Endometrium (tissue), 2 donors: ENCODE data around the gene OMD.
A peak's percentile ranks its signal among the peaks of the same experiment; 100 is the strongest.

Experiments used
- FAIRE-seq: peaks from 2 replicates; lab custom pipeline; 2012; peaks lifted over from hg19 to GRCh38; lab: Jason Lieb, UNC
- donor health status: control.
- donor health status: control.

The OMD gene, protein sequence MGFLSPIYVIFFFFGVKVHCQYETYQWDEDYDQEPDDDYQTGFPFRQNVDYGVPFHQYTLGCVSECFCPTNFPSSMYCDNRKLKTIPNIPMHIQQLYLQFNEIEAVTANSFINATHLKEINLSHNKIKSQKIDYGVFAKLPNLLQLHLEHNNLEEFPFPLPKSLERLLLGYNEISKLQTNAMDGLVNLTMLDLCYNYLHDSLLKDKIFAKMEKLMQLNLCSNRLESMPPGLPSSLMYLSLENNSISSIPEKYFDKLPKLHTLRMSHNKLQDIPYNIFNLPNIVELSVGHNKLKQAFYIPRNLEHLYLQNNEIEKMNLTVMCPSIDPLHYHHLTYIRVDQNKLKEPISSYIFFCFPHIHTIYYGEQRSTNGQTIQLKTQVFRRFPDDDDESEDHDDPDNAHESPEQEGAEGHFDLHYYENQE

DNA sequence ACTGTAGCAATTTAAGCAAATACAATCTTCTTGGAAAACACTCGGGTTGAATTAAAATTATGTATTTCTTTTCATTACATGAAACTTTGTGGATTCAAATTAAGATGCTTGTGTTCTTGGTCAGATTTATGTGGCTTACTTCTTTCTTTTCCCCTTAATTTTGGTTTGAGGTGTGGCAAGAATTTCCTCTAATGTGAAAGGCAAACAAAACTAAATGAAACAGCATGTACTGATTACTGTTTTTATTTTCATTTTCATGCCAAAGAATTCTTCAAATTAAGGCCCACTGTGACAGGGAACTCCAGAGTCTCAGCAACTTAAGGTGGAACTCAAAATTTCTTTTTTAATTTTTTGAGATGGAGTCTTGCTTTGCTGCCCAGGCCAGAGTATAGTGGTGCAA, at the start of gene OMD:
TSS of gene OMD (minus strand) at position 132 of the 400 bp plus-strand sequence. CDS start 6,913 bp downstream, outside the sequence.
- peak; percentile 96 for FAIRE-seq

DNA sequence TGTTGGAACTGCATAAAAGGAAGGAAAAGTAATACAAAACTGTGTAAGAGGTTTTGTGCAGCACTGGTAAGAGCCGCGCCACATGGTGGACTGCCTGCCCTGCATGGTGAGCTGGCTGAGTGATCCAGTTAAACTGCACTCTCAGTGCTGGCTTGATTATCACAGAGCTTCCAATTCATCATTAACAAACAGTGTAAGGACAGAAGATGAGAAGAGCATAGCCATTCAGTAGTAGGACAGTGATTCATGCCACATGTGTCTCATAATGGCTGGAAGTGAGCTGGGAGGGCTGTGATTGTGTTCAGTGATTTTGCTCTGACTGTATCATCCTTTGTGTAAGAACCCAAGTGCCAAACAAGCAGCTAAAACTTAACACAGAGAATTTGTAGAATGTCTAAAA, 43.9 kb upstream of the OMD start:
- FAIRE-seq = no peak

DNA sequence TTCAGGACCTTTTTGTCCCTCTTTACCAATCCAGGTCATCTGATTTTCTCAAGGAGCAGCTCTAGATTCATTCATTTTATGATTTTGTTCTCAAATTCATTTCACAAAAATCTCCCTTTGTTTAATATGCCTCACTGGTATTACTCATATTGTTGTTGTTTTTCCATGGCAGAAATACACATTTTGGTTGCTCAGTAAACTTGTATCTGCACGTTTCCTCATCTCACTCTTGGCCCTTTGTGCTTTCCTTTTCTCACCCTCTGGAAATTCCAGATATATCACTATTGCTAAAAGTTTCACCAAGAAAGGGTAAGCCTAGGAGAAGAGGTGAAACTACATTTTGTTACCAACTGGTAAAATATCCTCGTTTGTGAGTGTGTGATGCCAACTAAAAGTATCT, 43.2 kb upstream of the OMD start:
- FAIRE-seq = no peak

DNA sequence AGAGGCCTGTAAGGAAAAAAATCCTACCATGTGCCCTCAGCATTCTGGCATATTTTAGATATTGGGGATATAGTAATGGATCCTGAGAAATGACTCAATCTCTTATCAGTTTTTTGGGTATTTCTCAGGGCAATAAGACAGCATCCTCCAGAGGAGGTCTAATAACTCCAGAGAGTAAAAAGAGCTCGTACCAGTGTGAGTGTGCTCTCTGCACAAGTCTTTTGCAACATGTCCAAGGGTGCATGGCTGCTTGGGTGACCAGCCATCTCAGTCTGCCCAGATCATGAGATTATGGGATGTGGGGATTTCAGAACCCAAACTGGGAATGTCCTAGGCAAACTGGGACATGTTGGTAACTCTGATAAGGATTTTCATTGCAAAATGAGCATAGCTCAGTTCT, 42.8 kb upstream of the OMD start:
- FAIRE-seq = no peak

DNA sequence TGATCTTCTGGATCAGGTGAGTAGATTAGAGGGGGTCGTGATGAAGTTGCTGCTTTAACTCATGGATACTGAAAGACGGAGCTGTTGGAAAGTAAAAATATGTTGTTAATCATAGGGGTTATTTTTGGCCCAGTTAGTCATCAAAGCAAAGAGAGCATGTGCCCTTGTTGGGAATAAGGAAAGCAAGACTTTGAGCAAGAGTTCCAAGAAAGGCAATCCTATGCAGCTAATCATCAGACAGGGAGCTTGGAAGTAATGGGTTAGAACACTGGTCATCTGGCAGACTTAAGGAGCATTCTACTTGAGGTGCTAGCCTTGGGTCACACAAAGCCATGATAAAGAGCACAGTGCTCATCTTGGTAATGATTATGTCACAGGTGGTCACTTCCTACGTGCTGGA, 39.7 kb upstream of the OMD start:
- no peak for FAIRE-seq

DNA sequence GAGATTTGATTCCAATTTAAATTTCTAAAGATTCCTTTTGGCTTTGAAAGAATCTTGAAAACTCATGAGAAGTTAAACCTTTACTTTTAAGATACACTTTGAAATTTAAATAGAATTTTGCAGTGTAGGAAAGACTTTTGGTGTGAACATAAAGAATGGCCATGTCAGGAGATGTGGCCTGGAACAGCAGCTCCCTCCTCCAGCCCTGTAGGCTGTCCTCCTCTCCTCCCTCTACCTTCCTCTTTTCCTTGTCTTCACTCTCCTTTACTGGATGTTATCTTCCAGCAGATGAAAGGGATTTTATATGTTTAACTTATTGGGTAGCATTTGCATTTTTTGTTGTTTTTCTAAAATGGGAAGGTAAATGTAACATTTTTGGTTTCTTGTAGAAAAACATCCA, 39.1 kb upstream of the OMD start:
- no peak for FAIRE-seq

DNA sequence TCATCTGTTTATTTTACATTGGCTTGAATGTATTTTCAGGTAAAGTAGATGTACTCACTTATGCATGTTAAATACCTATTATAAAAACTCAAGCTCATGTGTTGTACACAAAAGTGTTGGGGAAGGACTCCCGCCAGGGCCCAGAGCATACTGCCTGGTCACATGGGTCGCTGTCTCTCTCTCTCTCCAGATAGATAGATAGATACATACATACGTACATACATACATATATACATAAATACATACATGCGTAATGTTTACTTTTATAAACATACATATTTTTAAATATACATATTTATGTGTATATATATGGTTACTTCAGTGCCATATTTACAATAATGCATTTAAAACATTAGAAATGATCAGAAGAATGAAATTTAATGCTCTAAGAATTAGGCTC, 33.3 kb upstream of the OMD start:
- FAIRE-seq = no peak

DNA sequence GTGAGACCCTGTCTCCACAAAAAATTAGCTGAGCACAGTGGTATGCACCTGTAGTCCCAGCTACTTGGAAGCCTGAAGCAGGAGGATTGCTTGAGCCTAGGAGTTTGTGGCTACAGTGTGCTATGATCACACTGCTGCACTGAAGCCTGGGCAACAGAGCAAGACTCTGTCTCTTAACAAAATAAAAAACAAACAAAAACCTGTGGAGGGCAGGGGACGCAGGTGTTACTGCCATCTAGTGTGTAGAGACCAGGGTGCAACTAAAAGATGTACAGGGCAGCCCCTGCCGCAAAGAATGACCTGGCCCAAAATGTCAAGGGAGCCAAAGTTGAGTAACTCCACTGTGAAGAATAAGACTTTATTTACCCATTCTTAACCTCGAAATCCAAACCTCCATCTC, 30.9 kb upstream of the OMD start:
- FAIRE-seq = no peak

DNA sequence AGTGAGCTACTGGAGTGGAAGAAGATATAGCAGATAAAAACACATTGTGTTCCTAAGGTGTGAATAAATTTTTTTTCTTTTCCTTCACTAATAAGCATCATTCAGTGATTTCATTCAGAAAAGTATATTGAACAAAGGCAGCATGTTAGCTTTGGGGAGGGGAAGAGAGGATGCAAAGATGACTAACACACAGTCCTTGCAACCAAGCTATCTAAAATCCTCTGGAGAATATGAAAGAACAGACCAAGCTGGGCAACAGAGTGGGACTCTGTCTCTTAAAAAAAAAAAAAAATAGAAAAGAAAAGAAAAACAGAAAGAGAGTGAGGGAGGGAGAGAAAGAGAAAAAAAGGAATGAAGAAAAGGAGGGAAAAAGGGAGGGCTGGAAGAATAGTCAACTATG, 22.3 kb upstream of the OMD start:
- no peak for FAIRE-seq

DNA sequence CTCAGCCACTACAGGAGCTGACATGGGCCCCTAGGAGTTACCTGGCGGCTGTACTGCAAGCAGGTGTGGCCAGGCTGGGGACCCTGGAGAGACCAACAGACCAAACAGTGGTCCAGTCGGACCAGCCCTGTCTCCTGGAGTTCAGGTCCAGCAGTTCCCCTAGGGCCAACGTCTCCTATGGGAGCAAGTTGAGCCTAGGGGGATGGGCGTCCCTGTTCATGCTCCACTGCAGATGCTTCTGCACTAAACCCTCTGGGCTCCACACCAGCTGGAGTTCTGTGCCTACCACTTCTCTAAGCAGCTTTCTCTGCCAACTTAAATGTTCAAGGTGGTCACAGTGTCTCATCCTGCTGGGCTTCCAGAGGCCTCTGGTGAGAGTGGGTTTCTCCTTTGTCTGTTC, 20.6 kb upstream of the OMD start:
- FAIRE-seq = no peak

DNA sequence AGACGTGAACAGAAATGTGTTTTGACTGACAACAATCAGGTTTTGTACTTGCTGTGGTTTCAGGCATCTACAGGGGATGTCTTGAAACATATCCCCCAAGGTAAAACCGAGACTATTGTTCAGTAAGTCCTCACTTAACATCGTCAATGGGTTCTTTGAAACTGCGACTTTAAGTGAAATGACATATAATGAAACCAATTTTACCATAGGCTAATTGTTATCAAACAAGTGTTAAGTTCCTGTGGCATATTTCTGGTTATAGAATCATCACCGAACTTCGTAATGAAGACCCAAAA, 16.4 kb upstream of the OMD start:
- FAIRE-seq = peak; percentile 73

DNA sequence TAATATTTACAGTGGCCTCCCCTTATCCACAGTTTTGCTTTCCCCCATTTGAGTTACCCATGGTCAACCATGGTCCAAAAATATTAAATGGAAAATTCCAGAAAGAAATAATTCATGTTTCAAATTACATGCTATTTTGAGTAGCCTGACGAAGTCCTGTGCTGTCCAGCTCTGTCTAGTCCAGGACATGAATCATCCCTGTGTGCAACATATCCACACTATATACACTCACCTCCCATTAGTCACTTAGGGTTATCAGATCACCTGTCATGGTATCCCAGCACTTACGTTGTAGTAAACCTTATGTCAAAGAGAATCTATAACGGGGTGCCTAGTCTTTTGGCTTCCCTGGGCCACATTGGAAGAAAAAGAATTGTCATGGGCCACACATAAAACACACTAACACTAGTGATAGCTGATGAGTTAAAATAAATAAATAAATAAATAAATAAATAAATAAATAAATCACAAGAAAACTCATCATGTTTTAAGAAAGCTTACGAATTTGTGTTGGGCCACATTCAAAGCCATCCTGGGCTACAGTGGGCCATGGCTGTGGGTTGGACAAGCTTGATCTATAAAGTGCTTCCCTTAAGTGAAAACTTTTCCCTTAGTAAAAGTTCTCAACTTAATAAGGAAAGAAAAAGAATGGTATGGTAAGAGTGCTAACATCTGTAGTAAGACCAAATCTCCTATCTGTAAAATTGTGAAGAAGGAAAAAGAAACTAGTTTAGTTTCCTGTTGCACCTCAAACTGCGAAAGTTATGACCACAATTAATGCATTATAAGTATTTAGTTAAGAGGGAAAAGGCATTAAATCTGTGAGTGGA, 15.9 kb upstream of the OMD start:
- no peak for FAIRE-seq

DNA sequence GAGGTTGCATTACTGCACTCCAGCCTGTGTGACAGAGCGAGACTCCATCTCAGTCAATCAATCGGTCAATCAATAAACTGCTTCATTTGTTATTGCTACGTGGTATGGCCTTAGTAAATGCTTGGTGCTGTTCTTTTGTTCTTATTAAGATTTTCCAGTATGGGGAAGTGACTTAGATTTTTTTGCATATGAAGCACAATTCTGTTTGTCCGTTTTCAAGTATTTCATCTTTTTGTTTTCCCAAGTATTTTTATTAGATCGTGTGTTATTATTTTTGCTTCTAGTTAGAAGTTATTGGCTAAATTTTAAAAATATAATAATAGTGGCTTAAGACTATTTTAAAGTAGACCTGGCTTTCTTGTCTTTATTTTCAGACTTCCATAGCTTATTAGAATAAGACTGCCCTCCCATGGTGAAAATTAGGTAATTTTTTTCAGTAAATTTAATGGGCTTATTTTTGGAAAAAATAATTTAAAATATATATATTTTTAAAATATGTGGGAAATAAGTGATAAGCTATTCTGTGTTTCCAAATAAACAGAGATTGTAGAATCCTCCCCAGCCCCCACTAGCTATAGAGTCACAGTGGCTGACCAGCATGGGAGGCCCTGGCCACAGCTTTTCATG, 14.7 kb upstream of the OMD start:
- peak; percentile 97 for FAIRE-seq

DNA sequence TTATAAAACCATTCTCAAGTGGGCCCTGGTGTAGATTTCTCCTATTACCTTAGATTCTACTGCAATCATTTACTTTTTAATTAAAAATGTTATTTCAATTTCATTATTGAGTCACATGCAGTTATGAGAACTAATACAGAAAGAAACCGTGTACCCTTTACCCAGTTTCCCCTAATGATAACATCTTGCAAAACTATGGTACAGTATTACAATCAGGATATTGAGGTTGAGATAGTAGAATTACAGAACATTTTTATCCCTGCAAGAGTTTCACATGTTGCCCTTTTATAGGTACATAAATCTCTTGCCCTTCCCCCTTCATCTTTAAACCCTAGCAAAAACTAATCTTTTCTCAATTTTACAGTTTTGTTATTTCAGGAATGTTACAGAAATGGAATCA, 11.0 kb upstream of the OMD start:
- FAIRE-seq = no peak

DNA sequence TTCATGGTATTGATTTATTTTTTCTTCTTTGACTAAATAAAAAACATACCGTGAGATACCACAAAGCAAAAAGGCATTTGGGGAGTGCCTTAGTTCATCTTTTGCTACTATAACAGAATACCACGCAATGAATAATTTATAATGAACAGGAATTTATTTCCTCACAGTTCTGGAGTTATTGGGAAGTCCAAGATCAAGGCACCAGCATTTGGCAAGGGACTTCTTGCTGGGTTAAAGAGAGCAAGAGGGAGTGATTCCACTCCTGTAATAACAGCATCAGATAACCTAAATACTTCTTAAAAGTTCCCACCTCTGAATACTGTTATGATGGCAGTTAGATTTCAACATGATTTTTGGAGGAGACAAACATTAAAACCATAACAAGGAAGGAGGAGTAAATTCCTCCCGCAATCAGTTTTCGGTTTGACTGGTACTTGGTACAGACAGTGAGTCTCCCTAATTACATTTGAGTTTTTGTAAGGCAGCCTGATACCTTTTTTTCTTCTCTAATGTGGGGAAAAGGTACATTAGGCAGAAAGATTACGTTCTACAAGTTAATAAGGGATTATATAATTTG, 8.8 kb upstream of the OMD start:
- peak; percentile 70 for FAIRE-seq

DNA sequence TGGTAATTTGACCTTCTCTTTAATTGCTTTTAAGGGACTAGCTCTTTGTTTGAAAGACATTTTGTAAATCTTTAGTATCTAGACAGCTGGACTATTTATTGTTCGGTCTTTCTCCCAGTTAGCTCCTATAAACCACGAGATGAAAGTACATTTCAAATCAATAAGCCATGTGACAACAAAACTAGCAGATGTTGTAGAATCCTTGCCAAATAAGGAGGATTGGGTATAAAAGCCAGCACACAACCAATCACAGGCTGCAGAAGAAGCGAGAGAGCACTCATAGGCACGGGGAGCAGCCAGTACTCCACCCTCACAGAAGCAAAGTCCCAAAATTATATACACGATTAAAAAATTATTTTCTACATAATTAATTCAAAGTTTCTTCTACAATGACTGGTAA, 8.1 kb upstream of the OMD start:
- FAIRE-seq = peak; percentile 99

DNA sequence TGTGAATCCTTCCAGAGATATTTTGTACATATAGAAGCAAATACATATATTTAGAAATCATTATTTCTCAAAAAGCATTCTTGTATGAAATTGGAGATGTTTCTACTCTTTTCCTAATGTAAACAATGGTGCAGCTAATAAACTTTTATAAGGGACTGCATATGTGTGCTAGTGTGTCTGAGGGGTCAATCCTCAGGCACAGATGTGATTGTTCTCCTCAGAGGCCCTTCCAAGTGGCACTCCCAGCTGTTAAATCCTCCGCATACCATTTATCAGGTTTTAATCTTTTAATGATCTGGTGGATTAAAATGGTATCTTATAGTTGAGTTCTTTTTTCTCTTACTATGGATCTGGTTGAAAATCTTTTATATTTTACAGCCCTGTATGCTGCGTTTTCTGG, 5.6 kb upstream of the OMD start:
- FAIRE-seq = no peak

DNA sequence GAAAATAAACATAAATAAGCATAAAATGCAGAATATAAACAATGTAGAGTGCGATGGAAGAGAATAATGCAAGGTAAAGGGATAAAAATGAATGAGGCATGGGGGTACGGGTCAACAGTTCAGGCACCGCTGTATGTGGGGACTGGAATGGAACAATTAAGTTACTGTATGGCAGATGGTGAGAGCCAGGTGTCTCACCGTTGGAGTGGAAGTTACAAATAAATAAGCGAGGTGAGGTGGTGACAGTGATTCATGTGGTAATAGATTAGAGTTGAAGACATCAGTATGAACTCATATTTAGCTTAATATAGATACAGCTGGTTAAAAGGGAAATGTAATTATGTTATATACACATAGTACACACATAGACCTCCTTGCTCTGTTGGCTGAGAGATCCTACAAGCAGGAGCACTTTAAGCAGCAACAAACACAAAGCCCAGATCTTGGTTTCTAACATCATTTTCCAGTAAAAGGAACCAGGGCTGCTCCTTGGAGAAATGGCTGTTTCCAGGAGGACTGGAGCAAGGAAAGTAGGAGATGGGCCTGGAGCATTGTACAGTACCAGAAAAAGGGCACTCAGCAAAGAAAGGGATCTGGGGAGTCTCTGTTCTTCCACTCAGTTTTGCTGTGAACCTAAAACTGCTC, 2.4 kb upstream of the OMD start:
- FAIRE-seq = no peak

DNA sequence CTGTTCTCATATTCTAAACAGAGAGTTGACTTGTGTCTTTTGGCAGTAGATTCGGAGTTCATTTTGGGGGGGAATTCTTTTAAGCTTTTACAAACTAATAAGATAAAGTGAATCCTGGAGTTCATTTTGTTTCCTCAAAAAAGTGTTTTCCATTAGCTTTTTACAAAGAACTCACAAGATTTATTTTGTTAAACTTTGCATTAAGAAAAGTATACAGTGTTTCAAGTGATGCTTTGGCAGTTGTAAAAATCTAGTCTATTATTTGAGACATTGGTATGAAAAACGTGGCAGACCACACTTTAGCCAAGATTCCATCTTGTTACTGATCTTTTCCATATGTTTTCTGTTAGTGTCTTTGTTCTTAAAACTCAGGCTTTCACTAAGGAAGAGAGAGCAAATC, 1.2 kb upstream of the OMD start:
- peak; percentile 97 for FAIRE-seq

DNA sequence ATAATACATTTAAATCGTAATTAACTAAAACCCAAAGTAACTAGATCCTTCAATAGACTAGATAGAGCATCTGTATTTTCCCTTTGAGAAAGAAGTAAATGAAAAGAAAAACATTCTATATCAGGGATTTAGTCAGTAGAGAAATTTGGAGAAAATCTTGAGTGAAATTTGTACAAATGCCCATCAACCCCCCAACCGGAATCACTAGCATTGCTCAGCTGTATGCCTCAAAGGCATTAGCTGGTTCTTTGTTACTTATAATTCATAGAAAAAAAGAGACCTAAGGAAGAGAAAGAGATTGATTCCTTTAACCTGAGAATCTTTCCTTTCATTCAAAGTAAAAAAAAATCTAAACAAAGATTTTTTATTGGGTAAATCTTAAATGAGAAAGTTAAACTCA, 659 bp downstream of the OMD start:
- no peak for FAIRE-seq

DNA sequence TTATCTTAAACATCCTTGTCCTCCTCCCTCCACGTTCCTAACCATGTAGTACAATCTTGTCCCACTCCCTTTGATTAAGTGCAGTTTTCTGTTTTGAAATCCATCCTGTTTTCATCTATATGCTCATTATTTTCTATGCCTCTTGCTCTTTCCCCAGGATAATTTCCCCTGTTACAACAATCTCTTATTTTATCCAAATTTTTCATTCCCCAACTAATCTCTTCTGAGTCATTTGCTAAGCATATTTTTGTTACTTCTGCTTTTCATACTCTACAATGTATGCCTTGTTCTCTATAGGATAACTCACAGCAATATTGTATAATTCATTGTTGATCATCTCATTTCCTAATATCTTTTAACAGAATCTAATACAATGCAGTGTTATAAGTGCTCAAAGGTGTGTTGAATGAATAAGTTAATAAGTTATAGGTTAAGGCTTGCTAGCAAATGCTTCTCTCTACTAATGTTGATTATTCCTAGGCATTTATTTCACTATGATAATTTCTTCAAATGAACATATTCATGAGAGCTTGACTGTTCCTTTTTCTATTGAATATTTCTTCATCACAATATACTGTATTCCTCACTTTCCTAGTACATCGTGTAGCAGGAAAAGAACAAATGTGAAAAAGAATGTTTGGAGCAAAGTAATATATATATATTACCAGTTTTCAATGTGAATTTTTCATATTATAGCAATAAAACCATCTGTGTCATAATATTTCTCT, 1.5 kb downstream of the OMD start:
- FAIRE-seq = no peak

DNA sequence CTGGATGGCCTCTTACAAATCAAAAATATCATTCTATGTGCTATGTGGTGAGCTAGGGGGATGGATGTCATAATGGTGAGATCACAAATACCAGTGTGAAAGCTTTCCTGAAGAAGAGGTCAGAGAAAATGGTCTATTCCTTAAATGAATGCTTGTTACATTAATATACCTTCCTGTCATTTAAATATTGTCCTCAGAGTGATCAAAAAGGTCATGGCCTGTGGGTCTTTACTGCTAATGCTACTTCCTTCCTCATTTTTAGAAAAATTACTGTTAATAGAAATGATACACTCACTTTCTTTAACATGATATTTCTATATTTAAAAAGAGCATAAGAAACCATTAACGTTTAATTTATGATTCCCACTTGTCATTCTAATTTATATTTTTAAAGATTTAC, 9.7 kb downstream of the OMD start:
- no peak for FAIRE-seq
